Neuron (in vitro differentiated cells): ENCODE data around the gene OTULIN.

Experiments used
- H2AFZ ChIP-seq: one replicate; pipeline ENCODE4 v1.6.1; 2013; ENCODE audit warnings: low read depth, mild to moderate bottlenecking, inconsistent platforms, low read length, moderate library complexity
- H3K27me3 ChIP-seq: one replicate; pipeline ENCODE4 v1.6.1; 2013; ENCODE audit warnings: low read length; ENCODE audit not compliant: insufficient read depth
- H3K36me3 ChIP-seq: one replicate; pipeline ENCODE4 v1.6.1; 2013; ENCODE audit warnings: low read length; ENCODE audit not compliant: insufficient read depth
- H3K4me1 ChIP-seq: one replicate; pipeline ENCODE4 v1.6.1; 2013; ENCODE audit warnings: low read length; ENCODE audit not compliant: insufficient read depth
- H3K4me3 ChIP-seq: 2 replicates; pipeline ENCODE4 v1.5.1; 2013; ENCODE audit warnings: mild to moderate bottlenecking, low read length, moderate library complexity
- H3K9me3 ChIP-seq: one replicate; pipeline ENCODE4 v1.6.1; 2013; ENCODE audit warnings: low read length

The OTULIN gene

GRCh38 chr5:14687023-14687665, 22.6 kb downstream of the OTULIN start:
- H3K9me3 ChIP-seq, result peaks cover 6% of the 10 kb centered on the region
- no peak overlapping the region for H2AFZ ChIP-seq
- H3K4me1 ChIP-seq, result no peaks in the 10 kb centered on the region
- no peak overlapping the region for H3K4me3 ChIP-seq
- no peaks in the 10 kb centered on the region for H3K27me3 ChIP-seq
- H3K36me3 ChIP-seq, result peaks cover 62% of the 10 kb centered on the region

- Histone ChIP-seq H3K4me1 (no peaks in the 10 kb centered on the region), H3K9me3 (peaks cover 6% of the 10 kb centered on the region), H3K27me3 (no peaks in the 10 kb centered on the region), H3K36me3 (peaks cover 76% of the 10 kb centered on the region), H3K4me3 (no peak overlapping the region), H2AFZ (no peak overlapping the region)
These were observed 28.6 kb downstream of the OTULIN start for GRCh38 chr5:14693070-14693469.

- Histone ChIP-seq H3K36me3 (peaks cover 71% of the 10 kb centered on the region), H3K4me1 (no peaks in the 10 kb centered on the region), H3K27me3 (no peaks in the 10 kb centered on the region), H3K9me3 (peaks cover 4% of the 10 kb centered on the region), H2AFZ (no peak overlapping the region), H3K4me3 (no peak overlapping the region)
These were observed 30.6 kb downstream of the OTULIN start for GRCh38 chr5:14695152-14695551.

- Histone ChIP-seq H3K27me3 (no peaks in the 10 kb centered on the region), H2AFZ (no peak overlapping the region), H3K36me3 (peaks cover 65% of the 10 kb centered on the region), H3K9me3 (no peaks in the 10 kb centered on the region), H3K4me1 (no peaks in the 10 kb centered on the region), H3K4me3 (no peak overlapping the region)
These were observed 31.5 kb downstream of the OTULIN start for GRCh38 chr5:14696057-14696456.

GRCh38 chr5:14696851-14697250, 32.3 kb downstream of the OTULIN start:
- Histone ChIP-seq H3K36me3 (peaks cover 63% of the 10 kb centered on the region), H2AFZ (no peak overlapping the region), H3K27me3 (no peaks in the 10 kb centered on the region), H3K4me1 (no peaks in the 10 kb centered on the region), H3K9me3 (no peaks in the 10 kb centered on the region), H3K4me3 (no peak overlapping the region)

- Histone ChIP-seq H3K4me3 (no peak overlapping the region), H3K36me3 (peaks cover 55% of the 10 kb centered on the region), H2AFZ (no peak overlapping the region), H3K4me1 (no peaks in the 10 kb centered on the region), H3K9me3 (no peaks in the 10 kb centered on the region), H3K27me3 (no peaks in the 10 kb centered on the region)
These were observed 34.0 kb downstream of the OTULIN start for GRCh38 chr5:14698495-14698894.

- Histone ChIP-seq H3K9me3 (no peaks in the 10 kb centered on the region), H3K36me3 (peaks cover 49% of the 10 kb centered on the region), H2AFZ (no peak overlapping the region), H3K4me1 (no peaks in the 10 kb centered on the region), H3K27me3 (no peaks in the 10 kb centered on the region), H3K4me3 (no peak overlapping the region)
These were observed 34.6 kb downstream of the OTULIN start for GRCh38 chr5:14699159-14699558.

- H3K27me3 ChIP-seq, result no peaks in the 10 kb centered on the region
- no peak overlapping the region for H3K4me3 ChIP-seq
- no peaks in the 10 kb centered on the region for H3K4me1 ChIP-seq
- peaks cover 47% of the 10 kb centered on the region for H3K36me3 ChIP-seq
- H3K9me3 ChIP-seq, result no peaks in the 10 kb centered on the region
- no peak overlapping the region for H2AFZ ChIP-seq
These were observed 35.4 kb downstream of the OTULIN start for GRCh38 chr5:14699807-14700400.

- Histone ChIP-seq H3K4me3 (no peak overlapping the region), H3K27me3 (no peaks in the 10 kb centered on the region), H2AFZ (no peak overlapping the region), H3K9me3 (no peaks in the 10 kb centered on the region), H3K4me1 (no peaks in the 10 kb centered on the region), H3K36me3 (peaks cover 47% of the 10 kb centered on the region)
These were observed 36.2 kb downstream of the OTULIN start for GRCh38 chr5:14700478-14701436.

GRCh38 chr5:14701556-14701955, 37.0 kb downstream of the OTULIN start:
- H3K9me3 ChIP-seq, result no peaks in the 10 kb centered on the region
- no peaks in the 10 kb centered on the region for H3K4me1 ChIP-seq
- no peak overlapping the region for H3K4me3 ChIP-seq
- peaks cover 45% of the 10 kb centered on the region for H3K36me3 ChIP-seq
- H3K27me3 ChIP-seq, result no peaks in the 10 kb centered on the region
- no peak overlapping the region for H2AFZ ChIP-seq

GRCh38 chr5:14702238-14702839, 37.8 kb downstream of the OTULIN start:
- H3K9me3 ChIP-seq, result no peaks in the 10 kb centered on the region
- H3K27me3 ChIP-seq, result no peaks in the 10 kb centered on the region
- H3K4me3 ChIP-seq, result no peak overlapping the region
- no peak overlapping the region for H2AFZ ChIP-seq
- no peaks in the 10 kb centered on the region for H3K4me1 ChIP-seq
- peaks cover 48% of the 10 kb centered on the region for H3K36me3 ChIP-seq

GRCh38 chr5:14705556-14705955, 41.0 kb downstream of the OTULIN start:
- no peaks in the 10 kb centered on the region for H3K9me3 ChIP-seq
- H3K4me1 ChIP-seq, result peaks cover 11% of the 10 kb centered on the region
- H3K4me3 ChIP-seq, result no peak overlapping the region
- H3K27me3 ChIP-seq, result no peaks in the 10 kb centered on the region
- no peak overlapping the region for H2AFZ ChIP-seq
- peaks cover 40% of the 10 kb centered on the region for H3K36me3 ChIP-seq

- H2AFZ ChIP-seq, result no peak overlapping the region
- no peak overlapping the region for H3K4me3 ChIP-seq
- no peaks in the 10 kb centered on the region for H3K27me3 ChIP-seq
- H3K36me3 ChIP-seq, result peaks cover 48% of the 10 kb centered on the region
- H3K4me1 ChIP-seq, result peaks cover 11% of the 10 kb centered on the region
- no peaks in the 10 kb centered on the region for H3K9me3 ChIP-seq
These were observed 42.1 kb downstream of the OTULIN start for GRCh38 chr5:14706615-14707021.
